ENCODE data around the gene GPATCH2L.

The GPATCH2L gene

GRCh38 chr14:76175942-76176341 lies 24.2 kb downstream of the GPATCH2L start:
- H3K36me3 ChIP-seq (ENCODE audit: low read length) = peaks cover 13% of the 10 kb centered on the region
- no peak overlapping the region for H3K9ac ChIP-seq (ENCODE audit: low read length)

GRCh38 chr14:76181546-76181945 lies 29.8 kb downstream of the GPATCH2L start:
- H2AFZ ChIP-seq (ENCODE audit: low read depth, low read length, severe bottlenecking) = no peak overlapping the region
- TF ChIP-seq EZH2phosphoT487 (conservative IDR thresholded peaks at IDR 0.05; ENCODE audit: low read length) (no peak), CTCF (IDR thresholded peaks at IDR 0.05; ENCODE audit: insufficient read depth, low read length, poor library complexity, severe bottlenecking) (peak; percentile 23)
- no peaks in the 10 kb centered on the region for H3F3A ChIP-seq (ENCODE audit: insufficient read depth)
- H3K36me3 ChIP-seq (ENCODE audit: low read length) = peaks cover 9% of the 10 kb centered on the region
- H4K20me1 ChIP-seq (ENCODE audit: low read depth, low read length) = no peaks in the 10 kb centered on the region
- H3K9me3 ChIP-seq (ENCODE audit: insufficient read depth, low read length) = no peaks in the 10 kb centered on the region
- H3K27me3 ChIP-seq (ENCODE audit: low read length) = no peaks in the 10 kb centered on the region
- H3K4me2 ChIP-seq (ENCODE audit: low read depth, low read length, poor library complexity, severe bottlenecking) = no peak overlapping the region
- H3K9ac ChIP-seq (ENCODE audit: low read length) = no peak overlapping the region
- H3K79me2 ChIP-seq (ENCODE audit: insufficient read depth, low read length) = no peaks in the 10 kb centered on the region
- no peak overlapping the region for H3K4me3 ChIP-seq (ENCODE audit: insufficient read depth, low read length, poor library complexity, severe bottlenecking)
- H3K27ac ChIP-seq (ENCODE audit: low read depth, low read length) = no peak overlapping the region
- no peaks in the 10 kb centered on the region for H3K9me2 ChIP-seq (replicated peaks; ENCODE audit: insufficient read depth, low read length)

More at GRCh38 chr14:76175942-76176341, 24.2 kb downstream of the GPATCH2L start:
- no peak overlapping the region for H3K4me2 ChIP-seq (ENCODE audit: low read depth, low read length, poor library complexity, severe bottlenecking)
- no peak overlapping the region for H3K27ac ChIP-seq (ENCODE audit: low read depth, low read length)
- H3K79me2 ChIP-seq (ENCODE audit: insufficient read depth, low read length) = no peaks in the 10 kb centered on the region
- H3F3A ChIP-seq (ENCODE audit: insufficient read depth) = no peaks in the 10 kb centered on the region
- no peak overlapping the region for H2AFZ ChIP-seq (ENCODE audit: low read depth, low read length, severe bottlenecking)
- no peaks in the 10 kb centered on the region for H3K9me2 ChIP-seq (replicated peaks; ENCODE audit: insufficient read depth, low read length)
- no peak overlapping the region for H3K4me3 ChIP-seq (ENCODE audit: insufficient read depth, low read length, poor library complexity, severe bottlenecking)
- no peaks in the 10 kb centered on the region for H3K9me3 ChIP-seq (ENCODE audit: insufficient read depth, low read length)
- H4K20me1 ChIP-seq (ENCODE audit: low read depth, low read length) = no peaks in the 10 kb centered on the region
- TF ChIP-seq EZH2phosphoT487 (conservative IDR thresholded peaks at IDR 0.05; ENCODE audit: low read length) = no peak
- no peak for TF ChIP-seq CTCF (IDR thresholded peaks at IDR 0.05; ENCODE audit: insufficient read depth, low read length, poor library complexity, severe bottlenecking)
- H3K27me3 ChIP-seq (ENCODE audit: low read length) = no peaks in the 10 kb centered on the region

GRCh38 chr14:76186308-76187027 lies 34.7 kb downstream of the GPATCH2L start:
- no peak overlapping the region for H2AFZ ChIP-seq (ENCODE audit: low read depth, low read length, severe bottlenecking)
- no peak overlapping the region for H3K4me2 ChIP-seq (ENCODE audit: low read depth, low read length, poor library complexity, severe bottlenecking)
- H3K9me2 ChIP-seq (replicated peaks; ENCODE audit: insufficient read depth, low read length) = no peaks in the 10 kb centered on the region
- no peak overlapping the region for H3K4me3 ChIP-seq (ENCODE audit: insufficient read depth, low read length, poor library complexity, severe bottlenecking)
- no peak overlapping the region for H3K9ac ChIP-seq (ENCODE audit: low read length)
- no peaks in the 10 kb centered on the region for H4K20me1 ChIP-seq (ENCODE audit: low read depth, low read length)
- no peak for TF ChIP-seq EZH2phosphoT487 (conservative IDR thresholded peaks at IDR 0.05; ENCODE audit: low read length)
- no peak for TF ChIP-seq CTCF (IDR thresholded peaks at IDR 0.05; ENCODE audit: insufficient read depth, low read length, poor library complexity, severe bottlenecking)
- H3K27me3 ChIP-seq (ENCODE audit: low read length) = no peaks in the 10 kb centered on the region
- no peak overlapping the region for H3K27ac ChIP-seq (ENCODE audit: low read depth, low read length)
- H3K36me3 ChIP-seq (ENCODE audit: low read length) = peaks cover 6% of the 10 kb centered on the region; the same call in 1 of the 2 replicates
- no peaks in the 10 kb centered on the region for H3K9me3 ChIP-seq (ENCODE audit: insufficient read depth, low read length)
- H3K79me2 ChIP-seq (ENCODE audit: insufficient read depth, low read length) = no peaks in the 10 kb centered on the region
- 0 out of 2 replicates have a peak, but pooled peaks cover 1% of the 10 kb centered on the region for H3F3A ChIP-seq (ENCODE audit: insufficient read depth)

Measured in SU-DHL-6 (cell line).